HEK293 (cell line): ENCODE measurements around the gene NDUFB1.

ENCODE experiments used
- GLIS1 ChIP-seq: fragments of 450-650 bp; formaldehyde crosslinking; IDR thresholded peaks from 2 replicates; pipeline ENCODE4 v1.5.1; 2016; ENCODE audit warnings: missing biosample characterization, missing genetic modification characterization
- MZF1 ChIP-seq: fragments of 450-650 bp; formaldehyde crosslinking; IDR thresholded peaks from 2 replicates; pipeline ENCODE4 v1.5.1; 2017; ENCODE audit warnings: missing biosample characterization, missing genetic modification characterization, borderline replicate concordance
- PBX3 ChIP-seq: sonication (generic); formaldehyde crosslinking; IDR thresholded peaks from 2 replicates; pipeline ENCODE4 v1.8.1; 2022; ENCODE audit warnings: mild to moderate bottlenecking, moderate library complexity, missing genetic modification reagents
- SP2 ChIP-seq: fragments of 450-650 bp; formaldehyde crosslinking; IDR thresholded peaks from 2 replicates; pipeline ENCODE4 v1.5.1; 2016; ENCODE audit warnings: missing biosample characterization, missing genetic modification characterization
- TSHZ1 ChIP-seq: fragments of 450-650 bp; formaldehyde crosslinking; IDR thresholded peaks from 2 replicates; pipeline ENCODE4 v1.5.1; 2016; ENCODE audit warnings: missing biosample characterization, missing genetic modification characterization, borderline replicate concordance
- WT1 ChIP-seq: fragments of 450-650 bp; formaldehyde crosslinking; IDR thresholded peaks from 2 replicates; pipeline ENCODE4 v1.5.1; 2016; ENCODE audit warnings: missing biosample characterization, missing genetic modification characterization
- ZBTB21 ChIP-seq: fragments of 450-650 bp; formaldehyde crosslinking; IDR thresholded peaks from 2 replicates; pipeline ENCODE4 v1.5.1; 2017; ENCODE audit warnings: missing biosample characterization, missing genetic modification characterization
- ZBTB49 ChIP-seq: fragments of 450-650 bp; formaldehyde crosslinking; IDR thresholded peaks from 2 replicates; pipeline ENCODE4 v1.5.1; 2016; ENCODE audit warnings: missing biosample characterization, missing genetic modification characterization, low read depth
- ZNF132 ChIP-seq: fragments of 450-650 bp; formaldehyde crosslinking; IDR thresholded peaks from 2 replicates; pipeline ENCODE4 v1.5.1; 2017; ENCODE audit warnings: missing biosample characterization, missing genetic modification characterization, borderline replicate concordance
- ZNF133 ChIP-seq: fragments of 450-650 bp; formaldehyde crosslinking; IDR thresholded peaks from 2 replicates; pipeline ENCODE4 v1.5.1; 2016; ENCODE audit warnings: missing biosample characterization, missing genetic modification characterization
- ZNF148 ChIP-seq: fragments of 450-650 bp; formaldehyde crosslinking; IDR thresholded peaks from 2 replicates; pipeline ENCODE4 v1.5.0; 2017; ENCODE audit warnings: missing biosample characterization, missing genetic modification characterization, borderline replicate concordance
- ZNF18 ChIP-seq: fragments of 450-650 bp; formaldehyde crosslinking; IDR thresholded peaks from 2 replicates; pipeline ENCODE4 v1.5.1; 2016; ENCODE audit warnings: missing biosample characterization, missing genetic modification characterization
- ZNF311 ChIP-seq: fragments of 450-650 bp; formaldehyde crosslinking; IDR thresholded peaks from 2 replicates; pipeline ENCODE4 v1.5.1; 2017; ENCODE audit warnings: missing biosample characterization, missing genetic modification characterization, borderline replicate concordance
- ZNF324 ChIP-seq: fragments of 450-650 bp; formaldehyde crosslinking; IDR thresholded peaks from 2 replicates; pipeline ENCODE4 v1.5.1; 2016; ENCODE audit warnings: missing biosample characterization, missing genetic modification characterization
- ZNF404 ChIP-seq: fragments of 450-650 bp; formaldehyde crosslinking; IDR thresholded peaks from 2 replicates; pipeline ENCODE4 v1.5.1; 2017; ENCODE audit warnings: missing biosample characterization, missing genetic modification characterization
- ZNF416 ChIP-seq: fragments of 450-650 bp; formaldehyde crosslinking; IDR thresholded peaks from 2 replicates; pipeline ENCODE4 v1.5.1; 2016; ENCODE audit warnings: missing biosample characterization, missing genetic modification characterization
- ZNF449 ChIP-seq: fragments of 450-650 bp; formaldehyde crosslinking; IDR thresholded peaks from 2 replicates; pipeline ENCODE4 v1.5.1; 2017; ENCODE audit warnings: missing biosample characterization, mild to moderate bottlenecking, missing genetic modification characterization, moderate library complexity
- ZNF530 ChIP-seq: fragments of 450-650 bp; formaldehyde crosslinking; IDR thresholded peaks from 2 replicates; pipeline ENCODE4 v1.5.1; 2016; ENCODE audit warnings: low read depth, missing biosample characterization, missing genetic modification characterization
- TF ChIP-seq, protein P1 (sequence below): fragments of 450-650 bp; formaldehyde crosslinking; IDR thresholded peaks from 2 replicates; pipeline ENCODE4 v1.5.1; 2016; ENCODE audit warnings: missing biosample characterization, missing genetic modification characterization
- TF ChIP-seq, protein P2 (sequence below): fragments of 450-650 bp; formaldehyde crosslinking; IDR thresholded peaks from 2 replicates; pipeline ENCODE4 v1.5.1; 2016; ENCODE audit warnings: missing biosample characterization, missing genetic modification characterization

Gene NDUFB1

GRCh38 chr14:92121670-92122350 is at the start of gene NDUFB1, which contains the start of gene CPSF2 (continued):
- TF ChIP-seq ZBTB49 (tag by site-specific recombination) (no peak), MZF1 (tag by site-specific recombination) (no peak), ZBTB21 (tag by site-specific recombination) (peak; percentile 41; the same call in 1 of the 2 replicates), ZNF133 (tag by site-specific recombination) (no peak), SP2 (tag by site-specific recombination) (peak; percentile 54; the same call in 1 of the 2 replicates), GLIS1 (tag by site-specific recombination) (0 out of 2 replicates have a peak, but pooled peaks have one; percentile 5), TSHZ1 (no peak), ZNF404 (tag by site-specific recombination) (no peak), WT1 (peak; percentile 10; the same call in 1 of the 2 replicates), ZNF18 (peak; percentile 29; the same call in 1 of the 2 replicates), ZNF416 (tag by site-specific recombination) (no peak), ZNF324 (tag by site-specific recombination) (peak; percentile 93), ZNF132 (tag by site-specific recombination) (no peak), ZNF148 (tag by site-specific recombination) (no peak), ZNF449 (no peak), ZNF311 (tag by site-specific recombination) (no peak), ZNF530 (tag by site-specific recombination) (no peak), PBX3 (peak; percentile 64; the same call in 1 of the 2 replicates)
- TF ChIP-seq, protein P1, sequence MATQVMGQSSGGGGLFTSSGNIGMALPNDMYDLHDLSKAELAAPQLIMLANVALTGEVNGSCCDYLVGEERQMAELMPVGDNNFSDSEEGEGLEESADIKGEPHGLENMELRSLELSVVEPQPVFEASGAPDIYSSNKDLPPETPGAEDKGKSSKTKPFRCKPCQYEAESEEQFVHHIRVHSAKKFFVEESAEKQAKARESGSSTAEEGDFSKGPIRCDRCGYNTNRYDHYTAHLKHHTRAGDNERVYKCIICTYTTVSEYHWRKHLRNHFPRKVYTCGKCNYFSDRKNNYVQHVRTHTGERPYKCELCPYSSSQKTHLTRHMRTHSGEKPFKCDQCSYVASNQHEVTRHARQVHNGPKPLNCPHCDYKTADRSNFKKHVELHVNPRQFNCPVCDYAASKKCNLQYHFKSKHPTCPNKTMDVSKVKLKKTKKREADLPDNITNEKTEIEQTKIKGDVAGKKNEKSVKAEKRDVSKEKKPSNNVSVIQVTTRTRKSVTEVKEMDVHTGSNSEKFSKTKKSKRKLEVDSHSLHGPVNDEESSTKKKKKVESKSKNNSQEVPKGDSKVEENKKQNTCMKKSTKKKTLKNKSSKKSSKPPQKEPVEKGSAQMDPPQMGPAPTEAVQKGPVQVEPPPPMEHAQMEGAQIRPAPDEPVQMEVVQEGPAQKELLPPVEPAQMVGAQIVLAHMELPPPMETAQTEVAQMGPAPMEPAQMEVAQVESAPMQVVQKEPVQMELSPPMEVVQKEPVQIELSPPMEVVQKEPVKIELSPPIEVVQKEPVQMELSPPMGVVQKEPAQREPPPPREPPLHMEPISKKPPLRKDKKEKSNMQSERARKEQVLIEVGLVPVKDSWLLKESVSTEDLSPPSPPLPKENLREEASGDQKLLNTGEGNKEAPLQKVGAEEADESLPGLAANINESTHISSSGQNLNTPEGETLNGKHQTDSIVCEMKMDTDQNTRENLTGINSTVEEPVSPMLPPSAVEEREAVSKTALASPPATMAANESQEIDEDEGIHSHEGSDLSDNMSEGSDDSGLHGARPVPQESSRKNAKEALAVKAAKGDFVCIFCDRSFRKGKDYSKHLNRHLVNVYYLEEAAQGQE (tag by site-specific recombination) = peak; percentile 36; the same call in 1 of the 2 replicates
- TF ChIP-seq, protein P2, sequence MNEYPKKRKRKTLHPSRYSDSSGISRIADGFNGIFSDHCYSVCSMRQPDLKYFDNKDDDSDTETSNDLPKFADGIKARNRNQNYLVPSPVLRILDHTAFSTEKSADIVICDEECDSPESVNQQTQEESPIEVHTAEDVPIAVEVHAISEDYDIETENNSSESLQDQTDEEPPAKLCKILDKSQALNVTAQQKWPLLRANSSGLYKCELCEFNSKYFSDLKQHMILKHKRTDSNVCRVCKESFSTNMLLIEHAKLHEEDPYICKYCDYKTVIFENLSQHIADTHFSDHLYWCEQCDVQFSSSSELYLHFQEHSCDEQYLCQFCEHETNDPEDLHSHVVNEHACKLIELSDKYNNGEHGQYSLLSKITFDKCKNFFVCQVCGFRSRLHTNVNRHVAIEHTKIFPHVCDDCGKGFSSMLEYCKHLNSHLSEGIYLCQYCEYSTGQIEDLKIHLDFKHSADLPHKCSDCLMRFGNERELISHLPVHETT = peak; percentile 84; the same call in 1 of the 2 replicates
